Measurements from ENCODE around the gene MYH14.

DNA sequence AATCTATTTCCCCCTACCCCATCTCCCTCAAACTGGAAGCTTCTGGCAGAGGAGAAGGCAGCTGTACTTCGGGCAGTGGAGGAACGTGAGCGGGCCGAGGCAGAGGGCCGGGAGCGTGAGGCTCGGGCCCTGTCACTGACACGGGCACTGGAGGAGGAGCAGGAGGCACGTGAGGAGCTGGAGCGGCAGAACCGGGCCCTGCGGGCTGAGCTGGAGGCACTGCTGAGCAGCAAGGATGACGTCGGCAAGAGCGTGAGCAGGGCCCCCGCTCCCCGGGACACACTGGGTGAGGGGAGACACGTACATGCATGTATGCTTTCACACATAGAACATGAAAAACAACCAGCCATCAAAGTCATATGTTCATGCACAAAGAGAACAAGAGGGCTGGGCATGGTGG is 83.0 kb downstream of the MYH14 start:
- TF ChIP-seq POLR2A (IDR thresholded peaks at IDR 0.05) = no peak
- TF ChIP-seq POLR2AphosphoS5 (IDR thresholded peaks at IDR 0.05) = no peak
- TF ChIP-seq, protein P1, sequence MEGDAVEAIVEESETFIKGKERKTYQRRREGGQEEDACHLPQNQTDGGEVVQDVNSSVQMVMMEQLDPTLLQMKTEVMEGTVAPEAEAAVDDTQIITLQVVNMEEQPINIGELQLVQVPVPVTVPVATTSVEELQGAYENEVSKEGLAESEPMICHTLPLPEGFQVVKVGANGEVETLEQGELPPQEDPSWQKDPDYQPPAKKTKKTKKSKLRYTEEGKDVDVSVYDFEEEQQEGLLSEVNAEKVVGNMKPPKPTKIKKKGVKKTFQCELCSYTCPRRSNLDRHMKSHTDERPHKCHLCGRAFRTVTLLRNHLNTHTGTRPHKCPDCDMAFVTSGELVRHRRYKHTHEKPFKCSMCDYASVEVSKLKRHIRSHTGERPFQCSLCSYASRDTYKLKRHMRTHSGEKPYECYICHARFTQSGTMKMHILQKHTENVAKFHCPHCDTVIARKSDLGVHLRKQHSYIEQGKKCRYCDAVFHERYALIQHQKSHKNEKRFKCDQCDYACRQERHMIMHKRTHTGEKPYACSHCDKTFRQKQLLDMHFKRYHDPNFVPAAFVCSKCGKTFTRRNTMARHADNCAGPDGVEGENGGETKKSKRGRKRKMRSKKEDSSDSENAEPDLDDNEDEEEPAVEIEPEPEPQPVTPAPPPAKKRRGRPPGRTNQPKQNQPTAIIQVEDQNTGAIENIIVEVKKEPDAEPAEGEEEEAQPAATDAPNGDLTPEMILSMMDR (IDR thresholded peaks at IDR 0.05) = no peak

Measured in breast epithelium (tissue), 3 donors.